ENCODE results near the gene CYP4F22. TPM values are rescaled to one million over a fixed set of nuclear protein-coding genes. Genes with fewer than 3 reads are reported as not detected.

Gene CYP4F22
- total RNA-seq, 1 experiment from 2014 or later: 78.3 TPM

- no peaks in the 10 kb centered on the region for H3K9me3 ChIP-seq (ENCODE audit: low read depth, low read length, poor library complexity, severe bottlenecking)
- peaks cover 9% of the 10 kb centered on the region for H3K4me1 ChIP-seq (ENCODE audit: insufficient read depth, low read length, poor library complexity, severe bottlenecking)
- peaks cover 5% of the 10 kb centered on the region for H3K36me3 ChIP-seq (ENCODE audit: insufficient read depth, low read length, poor library complexity, severe bottlenecking)
- peak overlapping the region; percentile 57 for H3K27ac ChIP-seq (ENCODE audit: low read depth, low read length, poor library complexity, severe bottlenecking)
- no peak for TF ChIP-seq EZH2 (IDR thresholded peaks at IDR 0.05; ENCODE audit: borderline replicate concordance, low read depth, low read length, poor library complexity, severe bottlenecking)
- TF ChIP-seq, protein P1, sequence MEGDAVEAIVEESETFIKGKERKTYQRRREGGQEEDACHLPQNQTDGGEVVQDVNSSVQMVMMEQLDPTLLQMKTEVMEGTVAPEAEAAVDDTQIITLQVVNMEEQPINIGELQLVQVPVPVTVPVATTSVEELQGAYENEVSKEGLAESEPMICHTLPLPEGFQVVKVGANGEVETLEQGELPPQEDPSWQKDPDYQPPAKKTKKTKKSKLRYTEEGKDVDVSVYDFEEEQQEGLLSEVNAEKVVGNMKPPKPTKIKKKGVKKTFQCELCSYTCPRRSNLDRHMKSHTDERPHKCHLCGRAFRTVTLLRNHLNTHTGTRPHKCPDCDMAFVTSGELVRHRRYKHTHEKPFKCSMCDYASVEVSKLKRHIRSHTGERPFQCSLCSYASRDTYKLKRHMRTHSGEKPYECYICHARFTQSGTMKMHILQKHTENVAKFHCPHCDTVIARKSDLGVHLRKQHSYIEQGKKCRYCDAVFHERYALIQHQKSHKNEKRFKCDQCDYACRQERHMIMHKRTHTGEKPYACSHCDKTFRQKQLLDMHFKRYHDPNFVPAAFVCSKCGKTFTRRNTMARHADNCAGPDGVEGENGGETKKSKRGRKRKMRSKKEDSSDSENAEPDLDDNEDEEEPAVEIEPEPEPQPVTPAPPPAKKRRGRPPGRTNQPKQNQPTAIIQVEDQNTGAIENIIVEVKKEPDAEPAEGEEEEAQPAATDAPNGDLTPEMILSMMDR (conservative IDR thresholded peaks at IDR 0.05; ENCODE audit: low read depth, low read length): peak; percentile 89
- CTCF ChIA-PET: interaction anchor here (0.5 to 1.6 kb wide), 15 partner anchors 73 to 464 kb away, joined by 3 to 17 read pairs (median 3); partner anchors contain the start of genes AKAP8 and AKAP8L
- POLR2A ChIA-PET (ENCODE audit: low non-redundant PET): interaction anchor here (0.6 to 0.7 kb wide), 2 partner anchors 98 to 137 kb away, joined by 3 to 4 read pairs; partner anchors contain the start of gene AKAP8L
- intact Hi-C loops (cut with micrococcal nuclease; ENCODE audit: unreplicated experiment): loop anchor here (1.0 to 5.0 kb wide), 6 partner anchors 49 to 464 kb away; partner anchors contain the start of genes AKAP8 and CYP4F22
- DNase-seq (ENCODE audit: low spot score): peak; percentile 99
- no peaks in the 10 kb centered on the region for H3K27me3 ChIP-seq (replicated peaks; ENCODE audit: insufficient read depth, low read depth, low read length, poor library complexity)
- H3K4me3 ChIP-seq (ENCODE audit: low read depth, low read length, poor library complexity, severe bottlenecking): peak overlapping the region; percentile 34
- no TSS peak for BruUV-seq (replicated peaks)
Observed at GRCh38 chr19:15555759-15556633, 47.7 kb downstream of the CYP4F22 start.

DNA sequence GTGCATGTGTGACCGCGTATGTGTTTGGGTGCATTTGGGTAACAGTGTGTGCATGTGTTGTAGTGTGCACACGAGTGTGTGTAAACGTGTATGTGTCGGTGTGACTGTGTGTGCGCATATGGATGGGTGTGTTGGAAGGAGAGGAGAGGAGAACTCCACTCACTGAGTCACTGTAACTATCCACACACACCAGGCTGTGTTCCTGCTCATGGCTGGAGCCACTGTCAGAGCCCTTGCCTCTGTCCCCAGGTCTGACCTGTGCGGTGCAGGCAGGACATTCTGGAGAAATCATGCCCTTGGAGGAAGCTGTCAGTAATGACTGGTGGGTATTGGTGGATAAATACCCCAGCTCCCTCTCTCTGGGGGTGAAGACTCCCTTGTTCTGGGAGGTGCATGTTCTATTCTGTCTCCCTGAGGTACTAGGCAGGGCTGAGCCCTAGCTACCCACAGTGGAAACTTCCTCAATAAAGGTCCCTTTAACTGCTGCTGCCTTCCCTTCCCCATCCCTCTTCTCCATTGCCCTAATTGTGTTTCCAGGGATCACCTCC is 48.4 kb downstream of the CYP4F22 start:
- no TSS peak for BruUV-seq (replicated peaks)
- TF ChIP-seq, protein P1 (conservative IDR thresholded peaks at IDR 0.05; ENCODE audit: low read depth, low read length): no peak
- no peak for TF ChIP-seq EZH2 (IDR thresholded peaks at IDR 0.05; ENCODE audit: borderline replicate concordance, low read depth, low read length, poor library complexity, severe bottlenecking)
- DNase-seq (ENCODE audit: low spot score): no peak
- POLR2A ChIA-PET (ENCODE audit: low non-redundant PET): no interaction called here
- H3K36me3 ChIP-seq (ENCODE audit: insufficient read depth, low read length, poor library complexity, severe bottlenecking): no peaks in the 10 kb centered on the region
- H3K4me3 ChIP-seq (ENCODE audit: low read depth, low read length, poor library complexity, severe bottlenecking): no peak overlapping the region
- intact Hi-C loops (cut with micrococcal nuclease; ENCODE audit: unreplicated experiment): loop anchor here (1.0 to 5.0 kb wide), 6 partner anchors 49 to 464 kb away; partner anchors contain the start of genes AKAP8 and CYP4F22
- H3K4me1 ChIP-seq (ENCODE audit: insufficient read depth, low read length, poor library complexity, severe bottlenecking): peaks cover 9% of the 10 kb centered on the region
- no peak overlapping the region for H3K27ac ChIP-seq (ENCODE audit: low read depth, low read length, poor library complexity, severe bottlenecking)
- H3K27me3 ChIP-seq (replicated peaks; ENCODE audit: insufficient read depth, low read depth, low read length, poor library complexity): no peaks in the 10 kb centered on the region
- no peaks in the 10 kb centered on the region for H3K9me3 ChIP-seq (ENCODE audit: low read depth, low read length, poor library complexity, severe bottlenecking)
- CTCF ChIA-PET: interaction anchor here (1.4 kb wide), 1 partner anchor 383 kb away, joined by 3 read pairs; no protein-coding TSS in a partner anchor

DNA sequence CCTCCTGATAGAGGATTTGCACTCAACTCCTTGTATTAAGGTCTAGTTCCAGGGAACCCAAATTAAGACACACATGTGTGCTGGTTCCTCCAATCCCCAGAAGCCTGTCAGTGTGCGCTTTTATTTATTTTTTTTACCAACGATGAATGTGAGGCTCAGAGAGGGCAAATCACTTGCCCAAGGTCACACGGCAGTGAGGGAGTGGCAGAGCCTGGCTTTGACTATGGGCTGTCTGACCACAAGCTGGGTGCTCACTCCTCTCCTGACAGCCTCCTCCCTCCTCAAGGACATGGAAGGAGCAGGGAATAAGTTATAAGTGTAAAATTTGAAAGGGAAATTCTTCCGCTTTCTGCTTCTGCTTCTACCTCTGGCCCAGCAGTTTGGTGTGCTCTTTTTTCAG is 48.9 kb downstream of the CYP4F22 start:
- no peak overlapping the region for H3K4me3 ChIP-seq (ENCODE audit: low read depth, low read length, poor library complexity, severe bottlenecking)
- no peaks in the 10 kb centered on the region for H3K27me3 ChIP-seq (replicated peaks; ENCODE audit: insufficient read depth, low read depth, low read length, poor library complexity)
- POLR2A ChIA-PET (ENCODE audit: low non-redundant PET): no interaction called here
- no peak overlapping the region for H3K27ac ChIP-seq (ENCODE audit: low read depth, low read length, poor library complexity, severe bottlenecking)
- intact Hi-C loops (cut with micrococcal nuclease; ENCODE audit: unreplicated experiment): loop anchor here (2.0 to 5.0 kb wide), 3 partner anchors 50 to 465 kb away; partner anchors contain the start of genes AKAP8 and CYP4F22
- no peaks in the 10 kb centered on the region for H3K9me3 ChIP-seq (ENCODE audit: low read depth, low read length, poor library complexity, severe bottlenecking)
- no peaks in the 10 kb centered on the region for H3K36me3 ChIP-seq (ENCODE audit: insufficient read depth, low read length, poor library complexity, severe bottlenecking)
- peaks cover 9% of the 10 kb centered on the region for H3K4me1 ChIP-seq (ENCODE audit: insufficient read depth, low read length, poor library complexity, severe bottlenecking)
- DNase-seq (ENCODE audit: low spot score): no peak
- CTCF ChIA-PET: interaction anchor here (1.4 kb wide), 1 partner anchor 383 kb away, joined by 3 read pairs; no protein-coding TSS in a partner anchor
- TF ChIP-seq, protein P1 (conservative IDR thresholded peaks at IDR 0.05; ENCODE audit: low read depth, low read length): no peak
- no peak for TF ChIP-seq EZH2 (IDR thresholded peaks at IDR 0.05; ENCODE audit: borderline replicate concordance, low read depth, low read length, poor library complexity, severe bottlenecking)
- no TSS peak for BruUV-seq (replicated peaks)
